Neutrophil (primary cell): ENCODE results near the gene RPTOR.

Experiments used
- H3K27ac ChIP-seq: fragments of 200-600 bp; sonication (generic); 2 replicates; pipeline ENCODE4 v1.5.1; 2016; ENCODE audit warnings: mild to moderate bottlenecking, moderate library complexity
- H3K27me3 ChIP-seq: fragments of 200-600 bp; sonication (generic); 2 replicates; pipeline ENCODE4 v1.6.0; 2016; ENCODE audit warnings: mild to moderate bottlenecking
- H3K36me3 ChIP-seq: fragments of 200-600 bp; sonication (generic); 2 replicates; pipeline ENCODE4 v1.5.1; 2017
- H3K4me1 ChIP-seq, 2 experiments: fragments of 200-600 bp in 1 of 2; sonication (generic) in 1 of 2; 1 replicate in 1 of 2; 2 replicates in 1 of 2; pipeline versions ENCODE4 v1.5.1 to v1.6.1; 2013 to 2016; ENCODE audit warnings: low read depth in 1 of 2, low read length in 1 of 2, mild to moderate bottlenecking in 1 of 2, moderate library complexity in 1 of 2; ENCODE audit not compliant: control insufficient read depth in 1 of 2, insufficient read depth in 1 of 2
- H3K4me3 ChIP-seq, 2 experiments: fragments of 200-600 bp in 1 of 2; sonication (generic) in 1 of 2; 1 replicate in 1 of 2; 2 replicates in 1 of 2; pipeline ENCODE4 v1.5.1; 2013 to 2016; ENCODE audit warnings: low read depth in 1 of 2, low read length in 1 of 2, mild to moderate bottlenecking in 1 of 2, moderate library complexity in 1 of 2
- H3K9me3 ChIP-seq: fragments of 200-600 bp; sonication (generic); 2 replicates; pipeline ENCODE4 v1.5.1; 2016
- CTCF ChIP-seq: fragments of 200-600 bp; sonication (generic); IDR thresholded peaks from 2 replicates; pipeline ENCODE4 v1.5.1; 2016; ENCODE audit warnings: antibody characterized with exemption

RPTOR gene

GRCh38 chr17:80693511-80693910 is 148.9 kb downstream of the RPTOR start:
- no peaks in the 10 kb centered on the region for H3K9me3 ChIP-seq
- H3K36me3 ChIP-seq = no peaks in the 10 kb centered on the region
- H3K4me1 ChIP-seq = peaks cover 0 to 4% of the 10 kb centered on the region in 2 experiments
- H3K27ac ChIP-seq = no peak overlapping the region
- no peak overlapping the region for H3K4me3 ChIP-seq
- TF ChIP-seq CTCF = no peak
- no peaks in the 10 kb centered on the region for H3K27me3 ChIP-seq

GRCh38 chr17:80694085-80694991 is 149.7 kb downstream of the RPTOR start:
- Histone ChIP-seq H3K36me3 (no peaks in the 10 kb centered on the region), H3K4me1 (peaks cover 0 to 4% of the 10 kb centered on the region in 2 experiments), H3K27me3 (no peaks in the 10 kb centered on the region), H3K9me3 (no peaks in the 10 kb centered on the region), H3K27ac (no peak overlapping the region), H3K4me3 (no peak overlapping the region)
- no peak for TF ChIP-seq CTCF

GRCh38 chr17:80694992-80695912 is 150.6 kb downstream of the RPTOR start:
- no peak for TF ChIP-seq CTCF
- Histone ChIP-seq H3K4me3 (no peak overlapping the region), H3K27ac (no peak overlapping the region), H3K27me3 (no peaks in the 10 kb centered on the region), H3K9me3 (no peaks in the 10 kb centered on the region), H3K36me3 (no peaks in the 10 kb centered on the region), H3K4me1 (peaks cover 0 to 4% of the 10 kb centered on the region in 2 experiments)

GRCh38 chr17:80695979-80696378 is 151.3 kb downstream of the RPTOR start:
- no peaks in the 10 kb centered on the region for H3K36me3 ChIP-seq
- H3K4me1 ChIP-seq = peaks cover 0 to 4% of the 10 kb centered on the region in 2 experiments
- no peak for TF ChIP-seq CTCF
- H3K9me3 ChIP-seq = no peaks in the 10 kb centered on the region
- no peak overlapping the region for H3K27ac ChIP-seq
- H3K27me3 ChIP-seq = no peaks in the 10 kb centered on the region
- no peak overlapping the region for H3K4me3 ChIP-seq

GRCh38 chr17:80696456-80696855 is 151.8 kb downstream of the RPTOR start:
- H3K9me3 ChIP-seq = no peaks in the 10 kb centered on the region
- no peaks in the 10 kb centered on the region for H3K27me3 ChIP-seq
- no peak overlapping the region for H3K4me3 ChIP-seq
- no peaks in the 10 kb centered on the region for H3K36me3 ChIP-seq
- peaks cover 0 to 4% of the 10 kb centered on the region in 2 experiments for H3K4me1 ChIP-seq
- TF ChIP-seq CTCF = no peak
- no peak overlapping the region for H3K27ac ChIP-seq
